Spinal cord (tissue), 4 donors: ENCODE results near the gene CRB3. TPM values are rescaled to one million over a fixed set of nuclear protein-coding genes. Genes with fewer than 3 reads are reported as not detected.

Experiments used
- polyA plus RNA-seq, 2 donors: library from polyadenylated mRNA; unstranded; fragments of 120-200 nt; gene quantifications; one replicate each; pipeline ENCODE4 v1.2.1, GENCODE V29; 2013; ENCODE audit not compliant: insufficient read length in 2 of 2
- small RNA-seq: library from RNA; depleted of rRNA; stranded (forward); fragments of <200 nt; gene quantifications from one replicate; pipeline ENCODE3, GENCODE V24; 2014; ENCODE audit warnings: low replicate concordance
- total RNA-seq, 2 donors: library from RNA; depleted of rRNA in 1 of 2; stranded (reverse); fragments of 120-200 nt in 1 of 2; fragments of >200 nt in 1 of 2; gene quantifications; one replicate each; pipeline versions ENCODE4 v1.2.3 to v1.2.4, GENCODE V29; 2013 to 2014

CRB3 gene
- total and polyA plus RNA-seq, 4 donors, result 0.20 to 1.2 (median 0.53) TPM

Small RNAs within 50 kb of the gene (small RNA-seq; reads per million reads assigned to genes)
- not detected for gene AC010503.2

Other genes starting within 250 kb of the CRB3 start
- gene MLLT1, start 184.3 kb upstream of the CRB3 start, total RNA-seq, result 10 to 100 TPM; 11.5 to 32.4 TPM
- 100 to 1,000 TPM; 129 to 132 TPM for gene MLLT1, start 184.3 kb upstream of the CRB3 start, polyA plus RNA-seq
- gene ACER1, start 130.7 kb upstream of the CRB3 start, total RNA-seq, result under 1 TPM in 1 of 2 donors, not detected in 1; 0.11 TPM
- under 1 TPM in 1 of 2 donors, not detected in 1; 0.11 TPM for gene ACER1, start 130.7 kb upstream of the CRB3 start, polyA plus RNA-seq
- 10 to 100 TPM; 20.1 to 65.7 TPM for gene CLPP, start 102.7 kb upstream of the CRB3 start, total RNA-seq
- 10 to 100 TPM; 87.2 to 88.3 TPM for gene CLPP, start 102.7 kb upstream of the CRB3 start, polyA plus RNA-seq
- 10 to 100 TPM; 25.8 to 72.7 TPM for gene ALKBH7, start 91.5 kb upstream of the CRB3 start, total RNA-seq
- 10 to 100 TPM; 83.8 to 85.6 TPM for gene ALKBH7, start 91.5 kb upstream of the CRB3 start, polyA plus RNA-seq
- 1 to 10 TPM; 1.1 to 2.6 TPM for gene PSPN, start 88.3 kb upstream of the CRB3 start, total RNA-seq
- gene PSPN, start 88.3 kb upstream of the CRB3 start, polyA plus RNA-seq, result 1 to 10 TPM; 3.1 to 3.7 TPM
- 10 to 100 TPM; 26.2 to 48.9 TPM for gene GTF2F1, start 71.1 kb upstream of the CRB3 start, total RNA-seq
- 10 to 100 TPM; 82.9 to 97.3 TPM for gene GTF2F1, start 71.1 kb upstream of the CRB3 start, polyA plus RNA-seq
- 10 to 100 TPM; 68.3 to 95.4 TPM for gene KHSRP, start 39.5 kb upstream of the CRB3 start, total RNA-seq
- gene KHSRP, start 39.5 kb upstream of the CRB3 start, polyA plus RNA-seq, result 100 to 1,000 TPM; 300 to 317 TPM
- gene SLC25A41, start 30.5 kb upstream of the CRB3 start, total RNA-seq, result under 1 TPM; 0.83 to 0.99 TPM
- 1 to 10 TPM; 5.5 to 5.6 TPM for gene SLC25A41, start 30.5 kb upstream of the CRB3 start, polyA plus RNA-seq
- 10 to 100 TPM; 57.9 to 61.1 TPM for gene SLC25A23, start 4.5 kb upstream of the CRB3 start, total RNA-seq
- gene SLC25A23, start 4.5 kb upstream of the CRB3 start, polyA plus RNA-seq, result 100 to 1,000 TPM; 155 to 220 TPM
- gene DENND1C, start 17.5 kb downstream of the CRB3 start, total RNA-seq, result under 1 TPM; 0.28 to 0.59 TPM
- 1 to 10 TPM; 2.2 to 2.4 TPM for gene DENND1C, start 17.5 kb downstream of the CRB3 start, polyA plus RNA-seq
- gene TUBB4A, start 38.0 kb downstream of the CRB3 start, total RNA-seq, result 100 to 1,000 TPM in 1 of 2 donors, 10 to 100 TPM in 1; 42.2 to 121 TPM
- gene TUBB4A, start 38.0 kb downstream of the CRB3 start, polyA plus RNA-seq, result 100 to 1,000 TPM; 565 to 644 TPM
- 1 to 10 TPM; 1.5 to 4.0 TPM for gene TNFSF9, start 66.8 kb downstream of the CRB3 start, total RNA-seq
- gene TNFSF9, start 66.8 kb downstream of the CRB3 start, polyA plus RNA-seq, result 1 to 10 TPM; 5.6 to 6.8 TPM
- not detected for gene CD70, start 126.9 kb downstream of the CRB3 start, total RNA-seq
- not detected for gene CD70, start 126.9 kb downstream of the CRB3 start, polyA plus RNA-seq
- gene TNFSF14, start 205.9 kb downstream of the CRB3 start, total RNA-seq, result under 1 TPM; 0.06 to 0.10 TPM
- under 1 TPM; 0.12 to 0.17 TPM for gene TNFSF14, start 205.9 kb downstream of the CRB3 start, polyA plus RNA-seq